ENCODE data around the gene ATG9B.

ATG9B gene

GRCh38 chr7:150988230-150989226 is 35.8 kb downstream of the ATG9B start:
- peak in 2 of 3 donors; percentile 27 to 60 for DNase-seq (ENCODE audit: low read depth in 3 of 3, low spot score in 1 of 3)

DNA sequence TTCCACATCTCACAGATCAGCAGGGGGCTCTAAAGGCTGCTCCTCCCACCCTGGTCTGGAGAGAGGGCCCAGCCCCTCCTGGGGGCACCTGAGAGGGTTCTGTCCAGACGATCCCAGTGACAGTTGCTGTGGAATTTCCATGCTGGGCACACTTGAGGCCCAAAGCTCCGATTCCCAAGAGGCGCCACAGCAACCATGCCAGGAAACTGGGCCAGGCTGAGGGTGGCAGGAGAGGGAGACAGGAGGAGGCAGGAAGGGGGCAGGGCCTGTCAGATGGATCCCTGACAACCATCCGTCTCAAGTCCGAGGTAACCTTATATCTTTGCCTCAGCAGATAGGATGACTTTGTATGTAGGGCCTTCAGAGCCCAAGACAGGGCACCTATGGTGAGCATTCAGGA is 37.7 kb downstream of the ATG9B start:
- no peak for DNase-seq (ENCODE audit: low read depth in 3 of 3, low spot score in 1 of 3)

DNA sequence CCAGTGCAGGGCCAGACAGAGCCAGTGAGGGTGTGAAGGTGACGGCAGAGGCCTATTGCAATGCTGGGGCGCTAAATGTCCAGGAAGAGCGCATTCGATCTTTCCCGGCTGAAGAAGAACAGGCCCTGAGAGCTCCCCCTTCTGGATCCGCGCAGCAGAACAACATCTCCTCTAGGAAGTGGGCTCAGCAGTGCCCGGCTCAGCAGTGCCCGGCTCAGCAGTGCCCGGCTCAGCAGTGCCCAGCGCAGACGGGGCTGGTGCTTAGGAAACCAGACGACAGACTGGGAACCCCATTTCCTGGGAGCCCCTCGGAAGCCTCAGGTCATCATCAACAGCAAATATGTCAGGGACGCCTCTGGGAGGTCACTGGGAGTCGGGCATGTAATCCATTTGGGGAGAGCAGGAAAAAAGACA is 38.2 kb downstream of the ATG9B start:
- peak in 1 of 3 donors; percentile 51 for DNase-seq (ENCODE audit: low read depth in 3 of 3, low spot score in 1 of 3)

DNA sequence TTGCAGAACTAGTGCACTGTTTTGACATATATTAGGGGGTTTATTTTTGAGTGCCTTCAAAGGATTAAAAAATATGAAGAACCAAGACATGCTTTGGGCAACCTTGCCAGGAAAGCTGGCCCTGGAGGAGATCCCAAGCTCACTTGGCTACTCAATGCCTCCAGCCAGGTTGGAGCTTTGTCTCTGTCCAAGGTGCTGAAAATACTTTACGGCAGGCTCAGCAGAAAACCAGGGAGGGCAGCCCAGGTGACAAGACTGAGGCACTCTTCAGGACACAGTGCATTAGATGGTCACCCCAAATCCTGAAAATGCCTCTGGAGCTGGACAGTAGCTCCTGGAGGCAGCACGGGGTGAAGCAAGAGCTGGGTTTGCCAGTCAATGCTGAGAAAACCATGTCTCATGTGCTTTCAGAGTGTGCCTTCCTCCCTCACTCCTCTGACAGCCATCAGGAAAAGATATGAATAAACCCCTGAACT is 40.4 kb downstream of the ATG9B start:
- no peak for DNase-seq (ENCODE audit: low read depth in 3 of 3, low spot score in 1 of 3)

GRCh38 chr7:150982351-150982750 is 41.9 kb downstream of the ATG9B start:
- DNase-seq (ENCODE audit: low read depth in 3 of 3, low spot score in 1 of 3) = no peak

- DNase-seq (ENCODE audit: low read depth in 3 of 3, low spot score in 1 of 3) = no peak
These were observed 42.6 kb downstream of the ATG9B start for GRCh38 chr7:150981644-150982043.

DNA sequence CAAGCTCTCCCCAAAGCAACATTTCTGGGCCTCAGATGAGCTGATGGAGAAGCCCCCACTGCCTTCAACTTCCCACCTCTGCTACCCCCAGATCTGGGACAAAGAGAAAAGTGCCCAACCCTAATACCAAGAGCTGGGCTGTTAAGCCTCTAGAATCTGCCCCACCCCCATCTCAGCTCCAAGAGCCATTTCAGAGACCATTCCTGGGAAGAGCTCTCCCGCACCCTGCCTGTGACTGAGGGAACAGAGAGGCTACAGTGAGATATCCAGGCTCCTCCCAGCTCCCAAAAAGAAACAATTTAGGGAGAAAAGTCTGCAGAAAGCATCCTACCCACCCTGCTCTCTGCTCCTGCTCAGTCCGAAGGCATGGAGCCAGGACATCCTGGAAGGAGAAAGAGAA is 43.6 kb downstream of the ATG9B start:
- no peak for DNase-seq (ENCODE audit: low read depth in 3 of 3, low spot score in 1 of 3)

GRCh38 chr7:150979713-150980390 is 44.4 kb downstream of the ATG9B start:
- no peak for DNase-seq (ENCODE audit: low read depth in 3 of 3, low spot score in 1 of 3)

DNA sequence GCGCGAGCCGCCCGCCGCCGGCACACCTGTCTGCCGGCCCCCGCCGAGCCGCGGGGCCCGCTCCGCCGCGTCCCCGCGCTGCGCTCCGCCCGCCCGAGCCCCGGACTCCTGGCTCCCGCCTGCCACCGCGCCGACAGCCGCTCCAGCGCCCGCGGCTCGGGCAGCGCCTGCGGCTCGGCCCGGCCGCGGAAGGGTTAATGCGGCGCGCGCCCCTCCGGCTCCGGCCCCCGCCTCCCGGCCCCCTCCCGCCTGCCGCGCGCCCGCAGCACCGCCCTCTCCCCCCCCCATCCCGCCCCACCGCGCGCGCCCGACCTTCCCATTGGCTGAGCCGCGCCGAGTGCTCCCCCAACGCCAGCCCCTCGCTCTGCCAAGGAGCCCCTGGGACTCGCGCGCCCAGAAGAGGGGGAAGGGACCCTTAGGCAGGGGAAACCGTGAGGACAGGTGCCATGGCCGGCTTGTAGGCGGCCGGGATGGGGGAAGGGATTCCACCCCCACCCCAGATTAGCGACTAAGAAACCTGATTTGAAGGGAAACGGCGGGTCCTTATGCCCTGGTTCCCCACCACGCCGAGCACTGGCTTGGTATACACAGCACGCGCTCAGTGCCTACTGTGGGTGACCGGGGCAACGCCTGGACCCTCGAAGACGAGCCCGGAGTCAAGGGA is 46.0 kb downstream of the ATG9B start, which contains the start of gene KCNH2:
TSS of gene KCNH2 (minus strand) at position 196 of the 664 bp plus-strand sequence. CDS start 408 bp downstream, outside the sequence.
- DNase-seq (ENCODE audit: low read depth in 3 of 3, low spot score in 1 of 3) = no peak

DNA sequence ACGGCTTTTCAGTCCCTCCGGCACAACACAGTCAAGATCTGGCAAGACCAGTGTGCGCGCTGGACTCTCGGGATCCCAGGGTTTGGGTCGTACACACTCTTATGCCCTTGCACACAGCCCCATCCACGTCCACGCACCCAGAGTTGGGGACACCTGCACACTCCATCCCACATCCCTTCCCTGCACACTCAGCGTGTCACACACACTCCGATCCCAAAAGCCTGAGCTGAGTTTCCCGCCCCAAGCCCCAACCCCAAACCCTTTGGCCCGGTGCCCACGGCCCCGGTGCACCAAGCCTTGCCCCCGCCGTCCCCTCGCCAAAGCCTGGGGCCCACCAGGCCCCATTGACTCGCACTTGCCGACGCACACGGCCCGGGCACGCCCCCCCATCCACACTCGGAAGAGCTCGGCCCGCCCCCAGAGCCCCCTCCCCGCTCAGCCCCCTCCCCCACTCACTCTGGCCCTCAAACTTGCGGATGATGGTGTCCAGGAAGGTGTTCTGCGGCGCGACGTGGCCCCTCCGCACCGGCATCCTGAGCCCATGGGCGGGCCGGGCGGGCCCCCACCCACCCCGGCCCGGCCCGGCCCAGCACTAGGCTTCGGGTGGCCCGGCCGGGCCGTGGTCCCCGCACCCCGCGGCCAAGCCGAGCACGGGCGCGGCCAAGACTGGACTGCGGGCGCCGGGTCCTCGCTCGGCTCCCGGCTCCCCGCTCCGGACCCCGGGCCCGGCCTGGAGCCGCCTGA is 46.7 kb downstream of the ATG9B start:
- no peak for DNase-seq (ENCODE audit: low read depth in 3 of 3, low spot score in 1 of 3)

- DNase-seq (ENCODE audit: low read depth in 3 of 3, low spot score in 1 of 3) = no peak
These were observed 47.5 kb downstream of the ATG9B start for GRCh38 chr7:150976529-150977381.

- DNase-seq (ENCODE audit: low read depth in 3 of 3, low spot score in 1 of 3) = no peak
These were observed 48.6 kb downstream of the ATG9B start for GRCh38 chr7:150975536-150976319.

- peak; percentile 51 to 72 (median 68) for DNase-seq (ENCODE audit: low read depth in 3 of 3, low spot score in 1 of 3)
These were observed 49.6 kb downstream of the ATG9B start for GRCh38 chr7:150974468-150975391.

DNA sequence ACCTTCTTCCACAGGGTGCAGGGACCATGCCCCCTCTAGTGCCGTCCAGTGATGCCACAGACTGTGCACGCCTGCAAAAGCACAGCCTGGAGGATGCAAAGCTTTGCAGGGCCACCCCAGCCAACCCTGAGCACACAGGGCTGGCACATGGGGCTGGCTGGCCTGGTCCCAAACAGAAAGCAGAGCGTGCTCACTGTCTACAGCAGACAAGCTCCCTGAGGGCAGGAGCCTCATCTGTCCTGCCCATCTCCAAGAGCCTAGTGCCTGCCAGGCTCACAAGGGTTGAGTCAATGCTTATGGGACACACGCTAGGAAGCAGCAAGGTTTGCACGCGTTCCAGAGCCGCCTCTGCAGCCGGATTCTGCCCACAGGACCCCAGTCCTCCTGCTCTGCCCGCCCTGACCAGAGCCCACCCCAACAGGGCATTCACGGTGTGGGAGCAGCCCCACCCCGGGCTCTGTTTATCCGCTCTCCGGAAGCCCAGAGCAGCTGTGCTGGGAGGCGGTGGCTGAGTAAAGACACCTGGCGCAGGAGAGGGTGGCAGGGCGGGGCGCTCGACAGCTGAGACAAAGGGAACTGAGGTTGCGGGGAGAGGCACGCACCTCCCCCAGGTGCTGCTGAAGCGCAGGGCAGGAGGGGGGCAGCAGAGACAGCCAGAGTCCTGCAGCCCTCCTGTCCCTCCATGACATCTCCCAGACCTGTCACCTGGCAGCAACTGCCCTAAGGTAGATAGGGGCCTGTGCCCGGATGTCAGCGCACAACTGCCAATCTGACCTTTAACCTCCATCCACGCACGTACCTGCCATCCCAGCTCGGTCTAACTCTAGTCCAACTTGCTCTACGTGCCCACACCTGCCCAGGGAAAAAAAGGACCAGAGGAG is 50.5 kb downstream of the ATG9B start:
- DNase-seq (ENCODE audit: low read depth in 3 of 3, low spot score in 1 of 3) = no peak

DNA sequence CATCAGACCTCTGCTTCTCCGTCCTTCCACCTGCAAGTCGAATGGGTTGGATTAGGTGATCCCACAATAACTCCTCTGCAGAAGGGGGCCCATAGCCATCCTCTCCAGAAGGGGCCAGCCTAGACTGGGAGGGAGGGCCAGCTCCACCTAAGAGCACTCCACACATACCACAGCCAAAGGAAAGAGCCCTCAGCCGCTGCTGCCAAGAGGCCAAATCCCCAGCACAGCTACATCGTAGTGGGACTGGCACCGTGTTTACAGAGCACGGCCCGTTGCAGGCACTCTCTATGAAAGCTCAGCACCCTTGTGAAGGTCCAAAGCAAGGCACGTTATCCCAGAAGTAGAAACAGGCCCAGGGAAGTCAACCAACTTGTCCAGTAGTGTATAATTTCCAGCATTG is 51.6 kb downstream of the ATG9B start:
- DNase-seq (ENCODE audit: low read depth in 3 of 3, low spot score in 1 of 3) = no peak

- no peak for DNase-seq (ENCODE audit: low read depth in 3 of 3, low spot score in 1 of 3)
These were observed 52.2 kb downstream of the ATG9B start for GRCh38 chr7:150972023-150972468.

Data from stimulated activated CD4-positive, alpha-beta T cell treated with anti-CD3 and anti-CD28 coated beads, TNF-alpha, amount 100 ng/mL, for 1 hour (primary cell).